ENCODE measurements around the gene WIPF1.

WIPF1 gene

DNA sequence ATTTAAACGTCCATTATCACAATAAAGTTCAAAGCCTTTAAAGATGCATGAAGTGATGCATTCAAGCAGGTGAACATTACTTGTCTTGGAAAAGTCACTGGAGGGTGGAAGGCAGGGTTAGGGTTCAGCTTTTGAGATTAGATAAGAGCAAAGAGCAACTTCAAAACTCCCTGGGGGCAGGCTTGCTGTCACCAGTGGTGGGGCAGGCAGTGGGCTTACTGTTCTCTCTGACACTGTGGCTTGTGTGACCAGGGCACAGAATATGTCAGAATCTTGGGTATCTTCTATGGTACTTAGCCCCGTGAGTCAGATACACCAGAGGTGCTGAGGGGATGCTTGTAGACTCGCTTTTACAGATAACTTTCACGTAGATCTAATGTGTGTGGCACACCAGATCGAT, 52.8 kb downstream of the WIPF1 start:
- no peaks in the 10 kb centered on the region for H3K9me3 ChIP-seq (ENCODE audit: control insufficient read depth, low read length)
- no peaks in the 10 kb centered on the region for H3K27me3 ChIP-seq (ENCODE audit: control insufficient read depth, insufficient read depth, low read length)
- no peaks in the 10 kb centered on the region for H3K4me1 ChIP-seq (ENCODE audit: control insufficient read depth, insufficient read depth, low read length)
- H3K36me3 ChIP-seq (ENCODE audit: control insufficient read depth, insufficient read depth, low read length) = no peaks in the 10 kb centered on the region
- no peak overlapping the region for H3K9ac ChIP-seq (ENCODE audit: low read length)
- no peak overlapping the region for H3K4me3 ChIP-seq (ENCODE audit: low read length)

DNA sequence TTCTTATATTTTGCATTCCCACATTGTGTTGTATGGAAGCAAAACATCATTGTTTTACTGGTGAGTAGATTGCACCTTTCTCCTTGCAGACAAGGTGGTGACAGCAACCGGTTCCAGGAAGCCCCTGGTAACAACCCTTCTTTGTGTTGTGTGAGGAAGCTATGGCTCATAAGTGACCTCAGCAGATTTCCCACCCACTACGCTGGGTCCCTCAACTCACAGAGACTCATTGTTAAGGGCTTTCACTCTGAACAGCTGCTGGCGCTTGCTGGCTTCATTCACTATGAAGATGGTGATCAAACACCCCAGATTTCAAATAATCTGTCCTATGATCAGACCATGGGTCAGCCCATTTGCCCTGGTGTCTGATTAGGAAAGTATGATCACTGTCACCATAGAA, 53.4 kb downstream of the WIPF1 start:
- H3K4me3 ChIP-seq (ENCODE audit: low read length) = no peak overlapping the region

DNA sequence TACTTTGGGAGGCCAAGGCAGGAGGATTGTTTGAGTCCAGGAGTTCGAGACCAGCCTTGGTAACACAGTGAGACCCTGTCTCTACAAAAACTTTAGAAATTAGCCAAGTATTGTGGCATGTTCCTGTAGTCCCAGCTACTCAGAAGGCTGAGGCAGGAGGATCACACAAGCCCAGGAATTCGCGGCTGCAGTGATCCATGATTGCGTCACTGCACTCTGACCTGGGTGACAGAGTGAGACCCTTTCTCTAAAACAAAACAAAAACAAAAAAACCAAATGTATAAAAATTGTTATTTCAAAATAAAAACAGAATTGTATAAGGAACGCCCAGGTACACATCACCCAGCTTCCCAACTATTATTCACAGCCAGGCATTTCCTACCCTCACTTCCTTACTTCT, 56.7 kb downstream of the WIPF1 start:
- Histone ChIP-seq H3K27me3 (ENCODE audit: control insufficient read depth, insufficient read depth, low read length) (no peaks in the 10 kb centered on the region), H3K36me3 (ENCODE audit: control insufficient read depth, insufficient read depth, low read length) (no peaks in the 10 kb centered on the region), H3K9ac (ENCODE audit: low read length) (no peak overlapping the region), H3K9me3 (ENCODE audit: control insufficient read depth, low read length) (no peaks in the 10 kb centered on the region), H3K4me1 (ENCODE audit: control insufficient read depth, insufficient read depth, low read length) (no peaks in the 10 kb centered on the region), H3K4me3 (ENCODE audit: low read length) (no peak overlapping the region)

More for the DNA sequence above, 53.4 kb downstream of the WIPF1 start:
- Histone ChIP-seq H3K9ac (ENCODE audit: low read length) (no peak overlapping the region), H3K27me3 (ENCODE audit: control insufficient read depth, insufficient read depth, low read length) (no peaks in the 10 kb centered on the region), H3K9me3 (ENCODE audit: control insufficient read depth, low read length) (no peaks in the 10 kb centered on the region), H3K36me3 (ENCODE audit: control insufficient read depth, insufficient read depth, low read length) (no peaks in the 10 kb centered on the region), H3K4me1 (ENCODE audit: control insufficient read depth, insufficient read depth, low read length) (no peaks in the 10 kb centered on the region)

DNA sequence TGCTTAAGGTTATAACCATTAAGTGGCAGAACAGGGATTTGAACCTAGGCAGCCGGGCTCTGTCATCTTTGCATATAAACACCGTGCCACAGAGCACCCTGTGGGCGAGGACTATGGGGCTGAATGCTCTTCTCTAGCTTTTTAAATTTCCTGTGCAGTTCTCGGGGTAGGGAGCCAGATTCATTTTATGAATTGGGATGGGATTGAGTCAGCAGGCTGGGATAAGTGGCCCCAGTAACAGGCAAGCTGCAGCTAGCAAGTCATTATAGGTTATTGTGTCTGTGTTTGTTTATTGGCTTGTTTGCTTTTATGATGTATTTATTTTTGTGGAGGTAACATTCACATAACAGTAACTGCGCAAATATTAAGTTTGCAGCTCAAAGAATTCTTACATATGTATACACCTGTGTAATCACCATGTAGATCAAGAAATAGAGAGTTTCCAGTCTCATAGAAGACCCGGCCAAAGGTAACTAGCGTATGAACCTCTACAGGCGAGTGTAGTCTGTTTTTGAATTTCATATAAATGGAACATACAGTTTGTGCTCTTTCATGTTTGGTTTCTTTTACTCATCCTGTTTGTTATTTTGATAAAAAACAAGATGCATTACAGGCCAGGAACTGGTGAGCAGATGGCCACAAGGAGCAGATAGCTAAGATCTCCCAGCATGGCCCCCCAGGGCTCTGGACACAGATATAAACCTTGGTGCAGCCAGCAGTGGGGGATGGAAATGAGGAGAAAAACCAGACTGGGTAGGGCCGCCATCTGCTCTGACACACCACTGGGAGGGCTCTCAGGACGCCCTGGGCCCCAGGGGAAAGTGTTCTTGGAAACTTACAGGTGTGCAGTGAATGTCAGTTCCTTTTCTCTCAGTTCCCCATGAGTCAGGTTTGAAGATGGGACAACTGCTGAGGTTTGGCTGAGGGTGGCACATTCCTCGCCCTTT, 61.6 kb downstream of the WIPF1 start:
- Histone ChIP-seq H3K27me3 (ENCODE audit: control insufficient read depth, insufficient read depth, low read length) (peaks cover 2% of the 10 kb centered on the region), H3K9me3 (ENCODE audit: control insufficient read depth, low read length) (no peaks in the 10 kb centered on the region), H3K9ac (ENCODE audit: low read length) (no peak overlapping the region), H3K4me3 (ENCODE audit: low read length) (no peak overlapping the region), H3K4me1 (ENCODE audit: control insufficient read depth, insufficient read depth, low read length) (no peaks in the 10 kb centered on the region), H3K36me3 (ENCODE audit: control insufficient read depth, insufficient read depth, low read length) (no peaks in the 10 kb centered on the region)

DNA sequence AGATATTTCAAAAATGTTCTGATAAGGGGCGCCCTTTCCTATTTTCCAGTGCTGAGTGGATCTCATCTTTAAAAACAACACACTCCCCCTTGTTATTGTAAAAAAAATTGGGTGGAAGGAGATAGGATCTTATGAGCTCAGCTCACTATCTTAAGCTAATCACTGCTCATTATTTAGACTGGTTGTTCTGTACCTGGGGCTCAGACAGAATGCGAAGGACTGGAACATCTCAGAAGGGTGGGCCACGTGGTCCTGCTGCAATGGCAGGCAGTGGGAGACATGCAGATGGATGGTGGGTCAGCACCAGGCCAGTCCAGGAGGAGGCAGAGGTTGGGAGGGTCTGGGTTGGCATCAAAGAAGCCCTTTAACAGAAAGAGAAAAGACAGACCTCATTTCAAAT, 62.5 kb downstream of the WIPF1 start:
- H3K9me3 ChIP-seq (ENCODE audit: control insufficient read depth, low read length) = no peaks in the 10 kb centered on the region
- peaks cover 2% of the 10 kb centered on the region for H3K27me3 ChIP-seq (ENCODE audit: control insufficient read depth, insufficient read depth, low read length)
- no peaks in the 10 kb centered on the region for H3K36me3 ChIP-seq (ENCODE audit: control insufficient read depth, insufficient read depth, low read length)
- no peak overlapping the region for H3K9ac ChIP-seq (ENCODE audit: low read length)
- no peak overlapping the region for H3K4me3 ChIP-seq (ENCODE audit: low read length)
- no peaks in the 10 kb centered on the region for H3K4me1 ChIP-seq (ENCODE audit: control insufficient read depth, insufficient read depth, low read length)

DNA sequence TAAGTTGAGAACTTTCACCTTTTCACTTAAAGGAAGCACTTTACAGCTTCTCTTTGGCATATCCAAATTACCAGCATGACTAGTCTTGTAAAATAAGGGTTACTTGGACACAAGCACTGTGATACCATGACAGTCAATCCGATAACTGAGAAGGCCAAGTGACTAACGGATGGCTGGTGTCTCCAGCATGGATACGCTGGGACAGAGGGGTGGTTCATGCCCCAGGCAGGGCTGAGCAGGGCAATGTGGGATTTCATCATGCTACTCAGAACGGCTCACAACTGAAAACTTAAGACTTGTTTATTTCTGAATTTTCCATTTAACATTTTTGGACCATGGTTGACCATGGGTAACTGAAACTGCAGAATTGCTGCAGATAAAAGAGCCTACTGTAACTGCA, 67.7 kb downstream of the WIPF1 start:
- Histone ChIP-seq H3K4me1 (ENCODE audit: control insufficient read depth, insufficient read depth, low read length) (no peaks in the 10 kb centered on the region), H3K9ac (ENCODE audit: low read length) (no peak overlapping the region), H3K36me3 (ENCODE audit: control insufficient read depth, insufficient read depth, low read length) (no peaks in the 10 kb centered on the region), H3K9me3 (ENCODE audit: control insufficient read depth, low read length) (no peaks in the 10 kb centered on the region), H3K4me3 (ENCODE audit: low read length) (no peak overlapping the region), H3K27me3 (ENCODE audit: control insufficient read depth, insufficient read depth, low read length) (no peaks in the 10 kb centered on the region)

DNA sequence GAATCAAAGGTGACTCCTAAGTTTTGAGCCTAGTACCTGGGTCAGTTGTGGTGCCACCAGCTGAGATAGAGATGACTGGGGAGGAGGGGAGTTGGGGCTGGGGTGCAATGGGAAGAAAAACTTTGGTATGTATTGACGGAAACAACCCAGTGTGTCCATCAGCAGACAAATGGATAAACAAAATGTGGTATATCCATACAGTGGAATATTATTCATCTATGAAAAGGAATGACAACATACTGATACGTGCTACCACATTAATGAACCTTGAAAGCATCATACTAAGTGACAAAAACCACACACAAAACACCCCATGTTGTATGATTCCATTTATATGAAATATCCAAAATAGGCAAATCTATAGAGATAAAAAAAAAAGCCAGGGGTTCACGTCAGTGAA, 69.6 kb downstream of the WIPF1 start:
- H3K4me1 ChIP-seq (ENCODE audit: control insufficient read depth, insufficient read depth, low read length) = no peaks in the 10 kb centered on the region
- no peaks in the 10 kb centered on the region for H3K9me3 ChIP-seq (ENCODE audit: control insufficient read depth, low read length)
- no peak overlapping the region for H3K9ac ChIP-seq (ENCODE audit: low read length)
- no peak overlapping the region for H3K4me3 ChIP-seq (ENCODE audit: low read length)
- no peaks in the 10 kb centered on the region for H3K27me3 ChIP-seq (ENCODE audit: control insufficient read depth, insufficient read depth, low read length)
- no peaks in the 10 kb centered on the region for H3K36me3 ChIP-seq (ENCODE audit: control insufficient read depth, insufficient read depth, low read length)

DNA sequence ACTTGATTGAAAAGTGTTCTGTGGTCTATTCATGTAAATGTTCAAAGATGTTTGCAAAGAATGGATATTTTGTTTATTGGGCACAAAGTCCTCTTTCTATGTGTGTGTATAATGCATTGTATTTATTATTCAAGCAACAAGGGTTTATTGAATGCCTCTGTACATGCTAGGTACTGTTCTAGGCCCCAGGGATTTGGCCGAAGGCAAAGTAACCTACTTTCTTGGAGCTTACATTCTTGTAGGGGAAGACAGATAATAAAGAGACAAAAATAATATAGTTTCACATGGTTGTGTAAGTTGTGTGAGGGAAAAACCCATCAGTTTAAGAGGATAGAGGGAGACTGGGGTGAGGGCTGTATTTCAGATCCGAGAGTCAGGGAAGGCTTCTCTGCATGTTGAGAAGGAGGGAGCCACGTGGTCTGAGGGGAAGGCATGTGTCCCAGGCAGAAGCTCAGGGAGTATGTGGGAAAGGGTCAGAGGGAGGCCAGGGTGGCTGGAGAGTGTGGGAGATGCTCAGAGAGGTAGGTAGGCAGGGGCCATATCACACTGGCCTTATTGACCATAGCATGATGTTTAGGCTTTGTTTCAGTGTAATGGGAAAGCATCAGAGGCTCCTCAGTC, 70.4 kb downstream of the WIPF1 start:
- H3K4me1 ChIP-seq (ENCODE audit: control insufficient read depth, insufficient read depth, low read length) = no peaks in the 10 kb centered on the region
- H3K4me3 ChIP-seq (ENCODE audit: low read length) = no peak overlapping the region
- no peaks in the 10 kb centered on the region for H3K9me3 ChIP-seq (ENCODE audit: control insufficient read depth, low read length)
- H3K36me3 ChIP-seq (ENCODE audit: control insufficient read depth, insufficient read depth, low read length) = no peaks in the 10 kb centered on the region
- no peaks in the 10 kb centered on the region for H3K27me3 ChIP-seq (ENCODE audit: control insufficient read depth, insufficient read depth, low read length)
- no peak overlapping the region for H3K9ac ChIP-seq (ENCODE audit: low read length)

DNA sequence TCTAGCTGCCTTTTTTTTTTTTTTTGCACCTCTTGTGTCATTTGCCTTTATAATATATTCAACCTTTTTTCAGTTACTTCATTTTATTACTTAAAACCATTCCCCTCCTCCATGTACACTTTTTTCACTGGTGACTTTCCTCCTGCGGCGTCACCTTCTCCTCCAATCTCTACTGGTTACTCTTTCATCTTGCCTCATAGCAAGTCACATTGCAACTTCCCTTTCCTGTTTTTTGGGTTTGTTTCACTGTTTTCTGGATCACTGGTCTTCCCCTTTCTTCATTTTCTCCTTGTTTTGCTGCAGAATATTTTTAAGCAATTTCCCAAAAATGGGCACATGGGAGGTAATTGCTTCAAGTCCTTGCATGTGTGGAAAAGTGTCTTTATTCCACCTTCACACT, 73.1 kb downstream of the WIPF1 start:
- H3K9me3 ChIP-seq (ENCODE audit: control insufficient read depth, low read length) = no peaks in the 10 kb centered on the region
- no peak overlapping the region for H3K9ac ChIP-seq (ENCODE audit: low read length)
- no peak overlapping the region for H3K4me3 ChIP-seq (ENCODE audit: low read length)
- no peaks in the 10 kb centered on the region for H3K4me1 ChIP-seq (ENCODE audit: control insufficient read depth, insufficient read depth, low read length)
- H3K27me3 ChIP-seq (ENCODE audit: control insufficient read depth, insufficient read depth, low read length) = no peaks in the 10 kb centered on the region
- H3K36me3 ChIP-seq (ENCODE audit: control insufficient read depth, insufficient read depth, low read length) = no peaks in the 10 kb centered on the region

DNA sequence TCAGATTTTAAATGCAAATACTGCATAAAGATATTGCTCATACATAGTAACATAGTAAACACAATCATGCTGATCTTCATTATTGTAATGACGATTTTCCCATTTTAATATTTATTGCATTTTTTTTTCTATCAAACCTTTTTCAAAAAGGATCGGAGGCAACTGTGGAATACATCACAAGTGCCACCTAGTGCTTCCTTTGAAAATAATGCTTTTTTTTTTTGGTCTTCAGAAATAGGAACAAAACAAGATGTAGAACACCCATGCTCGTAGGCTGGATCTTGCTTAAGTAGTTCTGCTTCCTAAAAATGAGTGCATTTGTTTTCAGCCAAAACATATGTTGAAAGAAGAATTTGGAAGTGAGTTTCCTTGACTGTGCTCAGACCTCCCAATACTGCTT, 75.1 kb downstream of the WIPF1 start:
- Histone ChIP-seq H3K36me3 (ENCODE audit: control insufficient read depth, insufficient read depth, low read length) (no peaks in the 10 kb centered on the region), H3K4me1 (ENCODE audit: control insufficient read depth, insufficient read depth, low read length) (no peaks in the 10 kb centered on the region), H3K9me3 (ENCODE audit: control insufficient read depth, low read length) (no peaks in the 10 kb centered on the region), H3K4me3 (ENCODE audit: low read length) (no peak overlapping the region), H3K9ac (ENCODE audit: low read length) (no peak overlapping the region), H3K27me3 (ENCODE audit: control insufficient read depth, insufficient read depth, low read length) (no peaks in the 10 kb centered on the region)

DNA sequence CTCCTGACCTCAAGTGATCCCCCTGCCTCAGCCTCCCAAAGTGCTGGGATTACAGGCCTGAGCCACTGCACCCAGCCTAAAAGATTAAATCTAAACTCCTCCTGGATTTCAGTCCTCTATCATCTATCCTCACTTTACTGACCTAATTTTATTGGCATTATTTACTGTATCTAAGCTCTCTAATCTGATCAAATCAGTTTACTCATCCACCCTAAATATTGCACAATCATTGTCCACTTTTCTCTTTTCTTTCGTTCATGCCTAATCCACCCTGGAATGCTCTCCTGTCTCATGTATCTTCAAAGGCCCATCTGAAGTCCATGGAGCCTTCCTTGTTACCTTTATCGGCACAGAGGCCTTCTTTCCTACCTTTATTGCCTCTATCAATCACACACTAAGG, 79.2 kb downstream of the WIPF1 start:
- Histone ChIP-seq H3K36me3 (ENCODE audit: control insufficient read depth, insufficient read depth, low read length) (no peaks in the 10 kb centered on the region), H3K9ac (ENCODE audit: low read length) (no peak overlapping the region), H3K4me1 (ENCODE audit: control insufficient read depth, insufficient read depth, low read length) (no peaks in the 10 kb centered on the region), H3K4me3 (ENCODE audit: low read length) (no peak overlapping the region), H3K27me3 (ENCODE audit: control insufficient read depth, insufficient read depth, low read length) (no peaks in the 10 kb centered on the region), H3K9me3 (ENCODE audit: control insufficient read depth, low read length) (no peaks in the 10 kb centered on the region)

DNA sequence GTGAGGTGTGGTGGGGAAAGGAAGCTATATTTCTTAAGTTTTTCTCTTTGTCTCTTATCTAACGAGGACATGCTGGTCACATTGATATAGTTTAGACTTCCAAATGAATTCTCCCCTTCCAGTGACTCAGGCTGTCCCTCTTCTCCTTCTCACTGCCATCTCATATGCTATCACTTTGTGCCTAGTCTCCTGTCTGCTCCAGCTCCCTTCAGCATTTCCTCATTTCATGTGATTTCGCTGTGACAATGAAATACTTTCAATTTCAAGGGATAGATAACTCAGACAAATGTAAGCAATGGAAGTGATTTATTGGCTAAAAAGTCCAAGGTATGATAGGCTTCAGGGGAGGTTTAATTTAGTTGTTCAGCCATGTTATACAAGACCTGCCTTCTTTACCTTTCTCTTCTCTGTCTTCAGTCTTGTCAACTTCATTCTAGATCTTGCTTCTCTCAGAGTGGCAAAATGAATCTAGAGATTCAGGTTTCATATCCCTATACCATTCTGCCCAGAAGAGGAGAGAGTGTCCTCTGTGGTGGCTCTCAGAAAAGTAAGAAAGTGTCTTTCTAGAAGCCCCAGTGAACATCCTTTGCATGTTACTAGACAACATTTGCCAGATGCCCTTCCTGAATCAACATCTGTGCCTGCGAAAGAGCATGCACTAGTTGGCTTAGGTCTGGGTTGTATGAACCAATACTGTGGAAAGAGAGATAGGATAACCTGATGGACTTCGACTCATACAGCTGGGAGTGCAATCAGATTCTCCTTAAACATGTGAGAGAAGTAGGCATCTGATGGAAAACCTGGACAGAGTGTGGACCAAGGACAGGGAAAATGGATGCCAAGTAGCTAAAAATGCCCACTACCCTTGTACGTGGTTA, 80.9 kb downstream of the WIPF1 start:
- Histone ChIP-seq H3K9me3 (ENCODE audit: control insufficient read depth, low read length) (no peaks in the 10 kb centered on the region), H3K9ac (ENCODE audit: low read length) (no peak overlapping the region), H3K4me3 (ENCODE audit: low read length) (no peak overlapping the region), H3K4me1 (ENCODE audit: control insufficient read depth, insufficient read depth, low read length) (no peaks in the 10 kb centered on the region), H3K27me3 (ENCODE audit: control insufficient read depth, insufficient read depth, low read length) (no peaks in the 10 kb centered on the region), H3K36me3 (ENCODE audit: control insufficient read depth, insufficient read depth, low read length) (no peaks in the 10 kb centered on the region)
